Adrenal gland (tissue), 5 donors: Measurements from ENCODE around the gene ST6GALNAC5.

Experiments
- CTCF ChIP-seq, 6 experiments: fragments of 450-650 bp in 4 of 6; fragments of 200-600 bp in 2 of 6; sonication (generic) in 1 of 6; IDR thresholded peaks; 1 replicate in 5 of 6; 2 replicates in 1 of 6; pipeline versions ENCODE4 v1.5.1 to v1.8.0; 2016 to 2021; ENCODE audit warnings: antibody characterized with exemption in 6 of 6, mild to moderate bottlenecking in 2 of 6, moderate library complexity in 1 of 6
- POLR2A ChIP-seq, 2 donors: fragments of 450-650 bp; IDR thresholded peaks; one replicate each; pipeline ENCODE4 v1.6.1; 2017; ENCODE audit warnings: antibody characterized with exemption in 2 of 2, mild to moderate bottlenecking in 2 of 2, moderate library complexity in 1 of 2
- donor health status: DM: no; HTN: no; CAD: no.

GRCh38 chr1:77012066-77012465, 144.8 kb downstream of the ST6GALNAC5 start:
- no peak for TF ChIP-seq CTCF (IDR thresholded peaks at IDR 0.05)
- TF ChIP-seq POLR2A (IDR thresholded peaks at IDR 0.05): no peak
